Measurements from ENCODE around the gene CD96.

DNA sequence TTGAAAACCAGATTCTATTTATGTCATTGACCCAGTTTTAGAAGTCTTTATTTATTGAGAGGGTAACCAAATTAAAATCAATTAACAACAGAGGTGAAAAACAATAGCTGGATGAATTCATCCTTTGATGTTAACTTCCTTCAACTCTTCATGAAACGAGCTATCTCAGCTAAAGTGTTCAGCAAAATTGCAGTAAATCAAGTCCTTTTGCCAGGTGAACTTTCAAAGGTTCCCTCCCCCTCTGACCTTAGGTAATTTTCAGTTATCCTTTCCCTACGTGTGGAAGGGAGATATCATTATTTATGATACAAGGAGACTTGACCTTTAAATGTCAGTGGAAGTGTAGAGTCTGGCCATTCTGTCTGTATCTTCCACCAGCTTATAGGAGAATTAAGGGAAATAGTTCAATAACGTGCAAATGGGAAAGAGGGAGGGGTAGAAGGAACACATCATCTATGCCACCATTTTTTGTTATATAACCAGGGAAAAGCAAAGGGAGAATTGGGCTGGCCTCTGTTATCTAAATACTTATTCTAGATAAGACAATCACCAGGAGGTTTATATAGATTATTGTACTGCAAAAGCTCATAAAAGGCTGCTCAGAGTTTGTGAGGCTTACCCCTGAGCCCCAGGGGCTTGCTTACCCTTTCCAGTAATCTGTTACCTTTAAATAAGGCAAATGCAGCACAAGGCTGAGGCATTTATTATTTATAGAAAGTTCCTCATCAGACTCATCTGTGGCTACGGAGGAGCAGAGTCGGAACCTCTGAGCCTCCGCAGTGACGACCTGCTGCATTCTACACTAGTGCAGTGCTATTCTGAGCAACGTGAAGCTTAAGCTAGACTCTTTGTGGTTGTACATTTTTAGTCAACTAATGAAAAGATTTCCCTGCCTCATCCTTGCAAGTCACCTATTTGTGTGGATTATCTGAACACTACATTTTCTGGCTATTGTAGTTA is 150.9 kb downstream of the CD96 start:
- TF ChIP-seq, protein P1, sequence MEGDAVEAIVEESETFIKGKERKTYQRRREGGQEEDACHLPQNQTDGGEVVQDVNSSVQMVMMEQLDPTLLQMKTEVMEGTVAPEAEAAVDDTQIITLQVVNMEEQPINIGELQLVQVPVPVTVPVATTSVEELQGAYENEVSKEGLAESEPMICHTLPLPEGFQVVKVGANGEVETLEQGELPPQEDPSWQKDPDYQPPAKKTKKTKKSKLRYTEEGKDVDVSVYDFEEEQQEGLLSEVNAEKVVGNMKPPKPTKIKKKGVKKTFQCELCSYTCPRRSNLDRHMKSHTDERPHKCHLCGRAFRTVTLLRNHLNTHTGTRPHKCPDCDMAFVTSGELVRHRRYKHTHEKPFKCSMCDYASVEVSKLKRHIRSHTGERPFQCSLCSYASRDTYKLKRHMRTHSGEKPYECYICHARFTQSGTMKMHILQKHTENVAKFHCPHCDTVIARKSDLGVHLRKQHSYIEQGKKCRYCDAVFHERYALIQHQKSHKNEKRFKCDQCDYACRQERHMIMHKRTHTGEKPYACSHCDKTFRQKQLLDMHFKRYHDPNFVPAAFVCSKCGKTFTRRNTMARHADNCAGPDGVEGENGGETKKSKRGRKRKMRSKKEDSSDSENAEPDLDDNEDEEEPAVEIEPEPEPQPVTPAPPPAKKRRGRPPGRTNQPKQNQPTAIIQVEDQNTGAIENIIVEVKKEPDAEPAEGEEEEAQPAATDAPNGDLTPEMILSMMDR (IDR thresholded peaks at IDR 0.05): no peak
- TF ChIP-seq POLR2A (IDR thresholded peaks at IDR 0.05): no peak
